Tibial artery (tissue), 4 donors: Measurements from ENCODE around the gene ZNF831.
A peak's percentile ranks its signal among the peaks of the same experiment; 100 is the strongest.

Experiments
- DNase-seq, 2 donors: peaks; one replicate each; pipeline ENCODE4 v3.0.0-alpha.2; 2019
- H3K27ac ChIP-seq, 2 donors: fragments of 200-600 bp; sonication (generic) in 1 of 2; 1 replicate in 1 of 2; 2 replicates in 1 of 2; pipeline ENCODE4 v1.5.1; 2018 to 2019; ENCODE audit warnings: mild to moderate bottlenecking in 1 of 2
- H3K27me3 ChIP-seq, 2 donors: fragments of 200-600 bp; sonication (generic) in 1 of 2; one replicate each; pipeline versions ENCODE4 v1.5.1 to v1.6.0; 2016 to 2019
- H3K36me3 ChIP-seq, 3 donors: fragments of 200-600 bp; sonication (generic) in 2 of 3; one replicate each; pipeline ENCODE4 v1.5.1; 2016 to 2019; ENCODE audit warnings: mild to moderate bottlenecking in 2 of 3
- H3K4me1 ChIP-seq, 4 donors: fragments of 200-600 bp; sonication (generic) in 2 of 4; 1 replicate in 3 of 4; 2 replicates in 1 of 4; pipeline ENCODE4 v1.5.1; 2016 to 2019
- H3K4me3 ChIP-seq, 2 donors: fragments of 200-600 bp; sonication (generic) in 1 of 2; 1 replicate in 1 of 2; 2 replicates in 1 of 2; pipeline ENCODE4 v1.5.1; 2018 to 2019; ENCODE audit warnings: mild to moderate bottlenecking in 2 of 2
- H3K9me3 ChIP-seq, 3 donors: fragments of 200-600 bp; sonication (generic) in 1 of 3; one replicate each; pipeline ENCODE4 v1.5.1; 2016 to 2019
- intact Hi-C: fragments of 100-400 bp; cut with DNase I; formaldehyde crosslinking; loops from one replicate; pipeline ENCODE4 v1.15.0; 2023; ENCODE audit warnings: low total_unique reads
- TF ChIP-seq, protein P1 (sequence below), 2 experiments: fragments of 200-600 bp in 1 of 2; fragments of 450-650 bp in 1 of 2; IDR thresholded peaks; one replicate each; pipeline ENCODE4 v1.5.1; 2017 to 2019; ENCODE audit warnings: antibody characterized with exemption in 2 of 2, mild to moderate bottlenecking in 1 of 2, moderate library complexity in 1 of 2

Gene ZNF831

DNA sequence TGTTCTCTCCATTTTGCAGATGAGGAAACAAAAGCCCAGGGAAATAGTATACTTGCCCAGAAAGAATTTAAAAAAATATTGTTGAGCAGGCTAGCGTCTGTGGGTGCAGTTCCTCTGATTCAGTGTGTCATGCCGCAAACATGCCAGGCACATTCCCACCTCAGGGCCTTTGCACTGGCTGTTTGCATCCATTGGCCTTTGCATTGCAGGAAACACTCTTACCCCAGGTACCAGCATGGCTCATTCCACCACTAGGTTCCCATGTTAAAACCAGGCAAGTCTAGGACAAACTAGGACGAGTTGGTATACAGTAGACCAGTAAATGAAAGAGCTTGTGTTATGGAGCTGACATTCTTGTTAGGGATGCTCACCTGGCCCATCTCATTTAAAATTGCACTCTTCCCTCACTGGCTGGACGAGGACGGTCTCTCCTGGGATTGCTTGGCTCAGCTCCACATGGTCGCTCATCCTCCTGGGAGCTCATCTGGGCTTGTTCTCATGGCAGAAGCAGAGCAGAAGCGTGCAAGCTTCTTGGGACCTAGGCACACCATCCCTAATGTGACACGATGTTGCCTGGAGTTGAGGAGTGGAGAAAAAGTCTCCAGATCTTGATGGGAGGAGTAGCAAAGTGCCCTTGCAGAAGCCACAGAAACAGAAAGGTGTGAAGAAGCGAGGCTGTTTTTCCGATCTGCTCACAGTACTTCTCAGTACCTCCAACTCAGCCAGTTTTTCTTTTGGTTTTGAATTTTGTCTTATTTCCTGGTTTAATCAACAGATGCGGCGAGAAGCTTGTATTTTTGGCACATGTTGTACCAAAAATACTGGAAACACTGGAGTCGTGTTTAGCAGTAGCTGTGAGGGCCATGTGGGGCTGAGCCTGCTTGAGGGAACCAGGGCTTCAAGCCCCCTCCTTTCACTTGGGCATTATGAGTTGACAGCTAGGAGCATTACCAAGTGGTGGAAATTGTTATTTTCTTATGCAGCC, 13.9 kb downstream of the ZNF831 start:
- H3K27me3 ChIP-seq: peaks cover 0 to 25% of the 10 kb centered on the region in 2 donors
- no peaks in the 10 kb centered on the region for H3K4me1 ChIP-seq
- DNase-seq: peak in 1 of 2 donors; percentile 25
- intact Hi-C loops: no loop called here
- no peak overlapping the region for H3K4me3 ChIP-seq
- no peaks in the 10 kb centered on the region for H3K9me3 ChIP-seq
- H3K27ac ChIP-seq: no peak overlapping the region
- TF ChIP-seq, protein P1, sequence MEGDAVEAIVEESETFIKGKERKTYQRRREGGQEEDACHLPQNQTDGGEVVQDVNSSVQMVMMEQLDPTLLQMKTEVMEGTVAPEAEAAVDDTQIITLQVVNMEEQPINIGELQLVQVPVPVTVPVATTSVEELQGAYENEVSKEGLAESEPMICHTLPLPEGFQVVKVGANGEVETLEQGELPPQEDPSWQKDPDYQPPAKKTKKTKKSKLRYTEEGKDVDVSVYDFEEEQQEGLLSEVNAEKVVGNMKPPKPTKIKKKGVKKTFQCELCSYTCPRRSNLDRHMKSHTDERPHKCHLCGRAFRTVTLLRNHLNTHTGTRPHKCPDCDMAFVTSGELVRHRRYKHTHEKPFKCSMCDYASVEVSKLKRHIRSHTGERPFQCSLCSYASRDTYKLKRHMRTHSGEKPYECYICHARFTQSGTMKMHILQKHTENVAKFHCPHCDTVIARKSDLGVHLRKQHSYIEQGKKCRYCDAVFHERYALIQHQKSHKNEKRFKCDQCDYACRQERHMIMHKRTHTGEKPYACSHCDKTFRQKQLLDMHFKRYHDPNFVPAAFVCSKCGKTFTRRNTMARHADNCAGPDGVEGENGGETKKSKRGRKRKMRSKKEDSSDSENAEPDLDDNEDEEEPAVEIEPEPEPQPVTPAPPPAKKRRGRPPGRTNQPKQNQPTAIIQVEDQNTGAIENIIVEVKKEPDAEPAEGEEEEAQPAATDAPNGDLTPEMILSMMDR (IDR thresholded peaks at IDR 0.05): no peak
- no peaks in the 10 kb centered on the region for H3K36me3 ChIP-seq

DNA sequence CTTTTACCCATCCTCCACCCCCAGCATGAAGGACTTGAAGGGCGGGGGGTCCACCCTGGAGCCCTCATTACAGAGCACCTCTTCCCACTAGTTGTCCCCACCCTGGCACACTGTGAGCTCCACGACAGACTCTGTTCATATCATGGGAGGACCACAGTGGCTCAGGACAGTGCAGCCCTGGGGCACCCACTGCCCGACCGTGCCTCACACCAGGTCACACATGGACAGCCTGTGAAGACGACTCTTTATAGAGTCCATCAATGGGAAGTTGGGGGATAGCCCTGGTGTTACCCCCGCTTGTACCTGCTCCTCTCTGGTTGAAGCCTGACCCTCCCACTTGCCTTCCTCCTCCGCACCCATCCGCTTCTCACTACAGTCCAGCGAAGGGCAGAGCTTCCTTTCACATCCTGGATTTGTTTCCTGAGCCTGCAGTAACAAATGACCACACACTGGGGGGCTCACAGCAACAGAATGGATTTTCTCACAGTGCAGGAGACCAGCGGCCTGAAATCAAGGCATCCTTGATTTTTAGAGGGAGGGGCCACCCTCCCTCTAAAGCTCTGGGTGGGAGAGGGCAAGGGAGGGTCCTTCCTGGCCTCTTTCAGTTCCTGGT, 15.5 kb downstream of the ZNF831 start:
- Histone ChIP-seq H3K27me3 (peaks cover 0 to 18% of the 10 kb centered on the region in 2 donors), H3K4me3 (no peak overlapping the region), H3K9me3 (no peaks in the 10 kb centered on the region), H3K4me1 (no peaks in the 10 kb centered on the region), H3K27ac (no peak overlapping the region), H3K36me3 (no peaks in the 10 kb centered on the region)
- no peak for DNase-seq
- TF ChIP-seq, protein P1 (IDR thresholded peaks at IDR 0.05): no peak
- intact Hi-C loops: no loop called here

DNA sequence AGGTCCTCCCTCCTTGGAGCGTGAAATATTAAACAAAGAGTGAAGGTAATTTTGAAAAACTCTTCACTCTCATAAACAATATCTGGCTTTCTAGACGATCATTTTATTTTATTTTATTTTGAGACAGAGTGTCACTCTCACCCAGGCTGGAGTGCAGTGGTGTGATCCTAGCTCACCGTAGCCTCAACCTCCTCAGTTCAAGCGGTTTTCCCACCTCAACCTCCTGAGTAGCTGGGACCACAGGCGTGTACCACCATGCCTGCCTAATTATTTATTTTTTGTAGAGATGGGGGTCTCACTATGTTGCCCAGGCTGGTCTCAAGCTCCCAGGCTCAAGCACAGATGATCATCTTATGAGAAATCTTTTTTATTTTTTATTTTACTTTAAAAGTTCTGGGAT, 16.4 kb downstream of the ZNF831 start:
- TF ChIP-seq, protein P1 (IDR thresholded peaks at IDR 0.05): no peak
- Histone ChIP-seq H3K9me3 (no peaks in the 10 kb centered on the region), H3K36me3 (no peaks in the 10 kb centered on the region), H3K27ac (no peak overlapping the region), H3K4me3 (no peak overlapping the region), H3K4me1 (no peaks in the 10 kb centered on the region), H3K27me3 (peaks cover 0 to 18% of the 10 kb centered on the region in 2 donors)
- intact Hi-C loops: no loop called here
- no peak for DNase-seq

DNA sequence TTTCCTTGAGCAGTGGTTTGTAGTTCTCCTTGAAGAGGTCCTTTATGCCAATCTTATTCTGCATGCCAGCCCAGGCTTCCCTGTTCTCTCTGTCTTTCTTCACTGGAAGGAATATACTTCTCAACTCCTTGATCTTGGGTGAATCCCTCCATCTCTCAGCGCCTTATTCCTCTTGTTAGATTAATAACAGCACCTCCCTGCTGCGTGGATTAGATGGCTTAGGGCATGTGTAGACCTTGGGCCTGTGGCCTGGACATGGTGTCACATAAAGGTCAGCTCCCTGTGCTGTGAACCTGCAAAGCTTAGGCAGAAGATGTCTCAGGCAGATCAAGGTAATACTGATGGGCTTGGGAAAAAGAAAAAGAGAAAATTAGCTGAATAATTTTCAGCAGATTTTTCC, 18.3 kb downstream of the ZNF831 start:
- DNase-seq: no peak
- H3K36me3 ChIP-seq: no peaks in the 10 kb centered on the region
- H3K9me3 ChIP-seq: no peaks in the 10 kb centered on the region
- intact Hi-C loops: no loop called here
- TF ChIP-seq, protein P1 (IDR thresholded peaks at IDR 0.05): no peak
- H3K27me3 ChIP-seq: peaks cover 0 to 19% of the 10 kb centered on the region in 2 donors
- H3K27ac ChIP-seq: no peak overlapping the region
- no peak overlapping the region for H3K4me3 ChIP-seq
- no peaks in the 10 kb centered on the region for H3K4me1 ChIP-seq

DNA sequence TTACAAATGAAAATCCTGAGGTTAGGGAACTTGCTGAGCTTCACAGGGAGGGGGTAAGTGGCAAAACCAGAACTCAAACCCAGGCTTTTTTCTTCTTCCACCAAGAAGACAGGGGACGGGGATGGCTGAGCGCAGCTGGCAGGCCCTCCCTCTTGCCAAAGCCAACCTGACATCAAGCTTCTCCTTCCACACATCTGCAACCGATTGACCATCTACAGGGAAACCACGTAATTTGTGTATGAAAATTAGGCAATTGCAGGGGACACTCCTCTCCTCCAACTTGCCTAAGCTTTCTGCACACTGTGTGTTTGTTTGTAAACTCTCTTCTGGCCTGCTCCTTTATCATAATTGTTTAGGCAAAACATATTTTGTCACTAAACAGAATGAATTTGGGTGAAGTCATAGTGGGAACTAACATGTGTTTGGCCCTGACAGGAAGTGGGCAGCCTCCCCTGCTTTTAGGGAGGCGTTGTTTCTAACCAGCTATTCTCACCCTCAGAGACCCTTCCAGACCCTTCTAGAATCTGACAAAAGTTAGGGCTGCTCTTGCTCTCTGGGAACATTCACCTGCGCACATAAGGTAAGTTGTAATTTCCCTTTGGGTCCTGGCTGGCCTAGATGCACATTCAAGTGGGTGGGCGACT, 18.9 kb downstream of the ZNF831 start:
- TF ChIP-seq, protein P1 (IDR thresholded peaks at IDR 0.05): no peak
- intact Hi-C loops: no loop called here
- no peak overlapping the region for H3K4me3 ChIP-seq
- no peaks in the 10 kb centered on the region for H3K9me3 ChIP-seq
- no peak for DNase-seq
- H3K27ac ChIP-seq: no peak overlapping the region
- H3K36me3 ChIP-seq: no peaks in the 10 kb centered on the region
- no peaks in the 10 kb centered on the region for H3K4me1 ChIP-seq
- H3K27me3 ChIP-seq: peaks cover 0 to 19% of the 10 kb centered on the region in 2 donors
